ENCODE data around the gene KCNK10.

DNA sequence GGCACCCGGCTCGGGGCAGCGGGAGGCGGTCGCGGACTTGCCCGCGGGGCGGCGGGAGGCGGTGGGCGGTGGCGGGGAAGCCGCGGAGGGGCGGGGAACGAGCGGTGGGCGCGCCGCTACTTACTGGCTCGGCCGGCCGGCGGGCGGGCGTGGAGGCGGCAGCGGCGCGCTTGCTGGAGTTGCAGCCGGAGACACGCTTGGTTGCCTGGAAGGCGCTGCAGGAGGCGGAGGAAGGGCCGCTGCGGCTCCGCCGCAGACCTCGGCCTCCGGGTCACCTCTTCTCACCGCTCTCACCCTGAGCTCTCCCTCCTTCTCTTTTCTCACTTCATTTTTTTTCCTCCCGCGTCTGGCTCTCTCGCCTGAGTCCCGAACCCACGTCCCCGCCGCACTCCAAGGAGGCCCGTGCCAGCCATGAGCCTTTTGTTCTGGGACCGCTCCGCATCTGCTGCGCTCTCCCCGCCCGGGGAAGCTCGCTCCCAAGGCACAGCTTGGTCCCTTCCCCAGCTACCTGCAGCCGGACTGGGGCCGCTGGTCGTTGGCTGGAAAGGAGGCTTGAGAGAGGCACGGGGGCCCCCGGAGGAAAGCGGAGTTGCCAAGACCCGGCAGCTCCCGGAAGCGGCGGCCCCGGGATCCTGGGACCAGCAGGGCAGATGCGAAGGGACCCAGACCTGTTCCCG, 592 bp upstream of the KCNK10 start:
- TF ChIP-seq, protein P1, sequence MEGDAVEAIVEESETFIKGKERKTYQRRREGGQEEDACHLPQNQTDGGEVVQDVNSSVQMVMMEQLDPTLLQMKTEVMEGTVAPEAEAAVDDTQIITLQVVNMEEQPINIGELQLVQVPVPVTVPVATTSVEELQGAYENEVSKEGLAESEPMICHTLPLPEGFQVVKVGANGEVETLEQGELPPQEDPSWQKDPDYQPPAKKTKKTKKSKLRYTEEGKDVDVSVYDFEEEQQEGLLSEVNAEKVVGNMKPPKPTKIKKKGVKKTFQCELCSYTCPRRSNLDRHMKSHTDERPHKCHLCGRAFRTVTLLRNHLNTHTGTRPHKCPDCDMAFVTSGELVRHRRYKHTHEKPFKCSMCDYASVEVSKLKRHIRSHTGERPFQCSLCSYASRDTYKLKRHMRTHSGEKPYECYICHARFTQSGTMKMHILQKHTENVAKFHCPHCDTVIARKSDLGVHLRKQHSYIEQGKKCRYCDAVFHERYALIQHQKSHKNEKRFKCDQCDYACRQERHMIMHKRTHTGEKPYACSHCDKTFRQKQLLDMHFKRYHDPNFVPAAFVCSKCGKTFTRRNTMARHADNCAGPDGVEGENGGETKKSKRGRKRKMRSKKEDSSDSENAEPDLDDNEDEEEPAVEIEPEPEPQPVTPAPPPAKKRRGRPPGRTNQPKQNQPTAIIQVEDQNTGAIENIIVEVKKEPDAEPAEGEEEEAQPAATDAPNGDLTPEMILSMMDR (IDR thresholded peaks at IDR 0.05) = no peak
- no peak for TF ChIP-seq POLR2A (IDR thresholded peaks at IDR 0.05)
- TF ChIP-seq EP300 (IDR thresholded peaks at IDR 0.05) = no peak

Data from ovary (tissue), 3 donors.